ENCODE measurements around the gene CDC20B.
"Not testable (repeated sequence)": the region's sequence is repeated elsewhere in the genome, so short reads cannot be mapped to it uniquely, and the experiment has no call there.

CDC20B gene

GRCh38 chr5:55104036-55104772 lies 68.8 kb downstream of the CDC20B start:
- no peak for DNase-seq (ENCODE audit: low read depth)

DNA sequence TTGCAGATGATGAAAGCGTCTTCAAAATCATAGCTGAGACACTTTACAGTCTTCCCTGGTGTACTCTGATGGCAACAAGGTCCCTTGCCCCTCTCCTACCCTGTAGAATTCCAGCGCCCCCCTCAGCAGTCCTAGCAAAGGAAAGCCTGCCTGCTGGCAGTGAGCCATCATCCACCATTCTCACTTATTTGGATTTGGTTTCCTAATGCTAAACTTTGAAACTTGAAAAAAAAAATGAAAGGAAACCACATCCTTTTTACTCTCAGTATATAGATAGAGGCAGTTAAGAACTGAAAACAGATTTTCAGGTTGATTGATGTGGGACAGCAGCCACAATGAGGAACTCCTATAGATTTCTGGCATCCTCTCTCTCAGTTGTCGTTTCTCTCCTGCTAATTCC lies 70.6 kb downstream of the CDC20B start, which contains the start of gene GZMA:
Gene GZMA (plus strand): TSS at position 299 of the 400 bp plus-strand sequence. CDS start 37 bp downstream, at position 336.
- DNase-seq (ENCODE audit: low read depth) = no peak

DNA sequence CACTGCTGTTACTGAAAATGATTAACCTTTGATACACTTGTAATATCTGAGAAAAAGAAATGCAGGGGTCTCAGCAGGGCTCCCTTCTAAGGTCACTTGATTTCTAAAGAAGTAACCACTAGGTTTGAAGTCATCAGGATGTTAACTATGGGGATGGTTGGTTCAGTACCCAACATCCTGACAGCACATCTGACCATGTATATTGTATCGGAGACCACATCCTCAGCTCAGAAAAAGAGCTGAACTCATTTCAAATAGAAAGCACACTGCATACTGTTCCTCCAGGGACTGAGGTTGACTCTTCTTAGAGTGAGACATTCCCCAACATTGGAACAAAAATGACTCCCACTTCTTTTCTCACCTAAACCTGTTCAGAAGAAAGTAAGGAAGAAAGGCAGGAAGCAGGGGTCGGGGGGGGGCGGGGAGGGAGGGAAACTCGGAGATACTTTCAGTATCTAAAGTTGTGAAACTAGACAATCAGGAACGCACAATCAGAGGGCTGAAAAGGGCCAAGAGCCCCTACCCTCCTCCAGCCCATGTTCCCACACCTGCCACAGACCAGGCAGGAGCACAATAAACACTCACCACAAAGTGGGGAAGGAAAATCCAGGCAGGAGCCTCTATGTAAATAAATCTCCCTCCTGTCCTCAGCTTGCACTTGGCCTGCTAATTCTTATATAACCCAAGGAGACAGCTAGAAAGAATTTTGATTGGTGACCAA lies 71.3 kb downstream of the CDC20B start:
- no peak for DNase-seq (ENCODE audit: low read depth)

- DNase-seq (ENCODE audit: low read depth) = not testable (repeated sequence)
Measured at GRCh38 chr5:55101148-55101547, 71.8 kb downstream of the CDC20B start.

DNA sequence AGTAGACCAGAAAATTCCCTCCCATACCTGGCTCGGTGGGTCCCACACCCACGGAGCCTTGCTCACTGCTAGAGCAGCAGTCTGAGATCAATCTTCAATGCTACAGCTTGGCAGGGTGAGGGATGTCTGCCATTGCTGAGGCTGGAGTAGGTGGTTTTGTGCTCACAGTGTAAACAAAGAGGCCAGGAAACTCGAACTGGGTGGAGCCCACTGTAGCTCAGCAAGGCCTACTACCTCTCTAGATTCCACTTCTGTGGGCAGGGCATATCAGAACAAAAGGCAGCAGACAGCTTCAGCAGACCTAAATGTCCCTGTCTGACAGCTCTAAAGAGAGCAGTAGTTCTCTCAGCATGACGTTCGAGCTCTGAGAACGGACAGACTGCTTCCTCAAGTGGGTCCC lies 76.1 kb downstream of the CDC20B start:
- no peak for DNase-seq (ENCODE audit: low read depth)

GRCh38 chr5:55096182-55096581 lies 76.8 kb downstream of the CDC20B start:
- no peak for DNase-seq (ENCODE audit: low read depth)

DNA sequence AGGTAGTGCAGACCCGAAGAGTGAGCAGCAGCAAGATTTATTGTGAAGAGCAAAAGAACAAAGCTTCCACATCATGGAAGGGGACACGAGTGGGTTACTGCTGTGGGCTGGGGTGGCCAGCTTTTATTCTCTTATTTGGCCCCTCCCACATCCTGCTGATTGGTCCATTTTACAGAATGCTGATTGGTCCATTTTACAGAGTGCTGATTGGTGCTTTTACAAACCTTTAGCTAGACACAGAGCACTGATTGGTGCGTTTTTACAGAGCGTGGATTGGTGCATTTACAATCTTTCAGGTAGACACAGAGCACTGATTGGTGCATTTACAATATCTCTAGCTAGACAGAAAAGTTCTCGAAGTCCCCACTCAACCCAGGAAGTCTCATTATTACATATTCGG lies 82.0 kb downstream of the CDC20B start:
- DNase-seq (ENCODE audit: low read depth) = not testable (repeated sequence)

GRCh38 chr5:55089301-55089700 lies 83.7 kb downstream of the CDC20B start:
- DNase-seq (ENCODE audit: low read depth) = not testable (repeated sequence)

DNA sequence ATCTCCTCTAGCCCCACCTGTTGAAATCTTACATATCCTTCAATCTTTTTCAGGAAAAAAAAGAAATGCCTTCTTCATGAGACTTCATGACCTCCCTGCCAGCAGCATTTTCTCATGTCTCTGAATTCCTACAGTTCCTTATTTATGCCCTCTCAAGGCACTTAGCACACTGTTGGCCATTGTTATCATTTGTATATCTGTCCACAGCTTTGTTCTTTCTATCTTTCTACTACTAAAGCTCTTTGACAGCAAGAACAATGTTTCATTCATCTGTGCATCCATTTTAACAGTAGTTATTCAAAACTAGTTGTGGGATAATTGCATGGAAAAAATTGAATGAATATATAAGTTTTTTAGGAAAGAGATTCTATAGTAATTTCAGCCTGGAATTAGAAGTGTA lies 91.4 kb downstream of the CDC20B start:
- DNase-seq (ENCODE audit: low read depth) = no peak

DNA sequence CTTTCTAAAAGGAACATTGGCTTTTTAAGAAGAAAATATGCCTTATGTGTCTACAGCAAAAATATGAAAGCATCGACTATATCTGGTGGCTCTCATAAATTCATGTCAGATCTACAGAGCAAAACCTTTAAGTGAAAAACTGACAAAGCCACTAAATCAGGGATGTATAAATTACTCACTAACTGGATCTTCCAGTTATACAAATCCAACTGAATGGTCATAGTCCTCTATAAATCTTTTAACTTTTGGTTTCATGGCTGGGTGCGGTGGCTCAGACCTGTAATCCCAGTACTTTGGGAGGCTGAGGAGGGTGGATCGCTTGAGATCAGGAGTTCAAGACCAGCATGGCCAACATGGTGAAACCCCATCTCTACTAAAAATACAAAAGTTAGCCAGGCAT lies 99.8 kb downstream of the CDC20B start:
- DNase-seq (ENCODE audit: low read depth) = no peak

DNA sequence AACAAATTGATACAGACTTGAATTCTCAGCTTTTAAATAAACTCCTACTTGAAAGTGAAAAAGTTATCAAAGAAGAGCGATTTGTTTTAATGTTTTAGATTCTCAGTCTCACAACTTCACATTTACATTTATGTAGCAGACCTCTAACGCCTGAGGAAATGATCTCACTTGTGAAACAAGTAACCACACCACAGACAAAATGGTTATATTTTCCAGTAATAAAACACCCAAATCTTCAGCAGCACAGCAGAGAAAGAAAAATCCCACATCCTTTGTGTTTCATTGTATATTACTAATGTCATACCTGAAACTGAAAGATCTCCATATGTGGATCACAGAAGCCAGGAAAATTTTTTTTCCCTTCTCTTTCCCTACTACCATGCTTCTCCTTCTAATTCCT lies 100.3 kb downstream of the CDC20B start:
- DNase-seq (ENCODE audit: low read depth) = no peak

DNA sequence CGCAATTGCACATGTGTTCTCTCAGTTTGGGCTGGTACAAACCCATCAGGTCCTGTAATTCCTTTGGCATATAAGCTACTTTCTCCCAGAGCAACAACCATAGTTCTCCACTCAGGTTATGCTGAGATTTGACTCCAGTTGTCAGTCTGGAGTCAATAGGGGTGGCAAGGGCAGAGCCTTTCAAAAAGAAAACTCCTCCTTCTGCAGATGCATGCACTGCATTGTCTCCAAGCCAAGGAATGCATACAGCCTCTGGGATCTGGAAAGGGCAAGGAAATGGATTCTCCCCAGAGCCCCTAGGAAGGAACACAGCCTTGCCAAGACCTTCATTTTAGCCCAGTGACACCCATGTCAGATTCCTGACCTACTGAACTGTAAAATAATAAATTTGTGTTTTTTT lies 101.6 kb downstream of the CDC20B start:
- DNase-seq (ENCODE audit: low read depth) = no peak

- no peak for DNase-seq (ENCODE audit: low read depth)
Measured at GRCh38 chr5:55070968-55071367, 102.0 kb downstream of the CDC20B start.

DNA sequence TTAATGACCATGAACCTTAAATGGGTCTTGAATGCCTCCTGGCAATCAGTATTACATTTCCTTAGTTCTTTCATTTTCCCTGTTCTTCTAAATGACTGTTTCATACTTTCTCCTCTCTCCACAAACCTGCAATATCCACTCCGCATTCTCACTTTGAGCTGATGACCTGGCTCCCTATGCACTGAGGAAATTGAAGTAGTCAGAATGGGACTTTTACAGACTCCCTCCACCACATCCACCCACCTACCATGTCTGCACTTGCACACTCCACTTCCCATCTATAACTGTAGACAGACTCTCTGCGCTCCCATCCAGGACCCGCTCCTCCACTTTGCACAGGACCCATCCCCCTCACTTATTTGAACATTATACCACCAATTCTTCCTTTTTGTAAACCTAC lies 106.7 kb downstream of the CDC20B start:
- DNase-seq (ENCODE audit: low read depth) = no peak

DNA sequence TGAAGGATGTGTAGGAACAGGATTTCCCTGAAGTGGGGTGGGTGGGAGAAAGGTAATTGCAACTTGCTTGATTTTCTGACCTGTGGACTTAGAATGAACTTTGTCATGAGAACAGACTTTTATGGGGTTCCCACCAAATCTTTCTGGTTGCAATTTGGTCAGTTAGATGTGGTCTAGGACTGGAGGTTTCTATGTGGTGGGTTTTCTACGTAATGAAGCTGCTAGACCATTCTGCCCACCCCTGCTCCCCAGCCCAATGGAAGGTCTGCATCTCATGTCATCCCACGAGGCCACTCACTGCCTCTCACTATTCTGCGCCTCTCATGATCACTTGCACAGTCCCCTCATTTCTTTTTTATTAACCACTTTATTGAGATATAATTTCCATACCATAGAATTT lies 108.5 kb downstream of the CDC20B start:
- no peak for DNase-seq (ENCODE audit: low read depth)

DNA sequence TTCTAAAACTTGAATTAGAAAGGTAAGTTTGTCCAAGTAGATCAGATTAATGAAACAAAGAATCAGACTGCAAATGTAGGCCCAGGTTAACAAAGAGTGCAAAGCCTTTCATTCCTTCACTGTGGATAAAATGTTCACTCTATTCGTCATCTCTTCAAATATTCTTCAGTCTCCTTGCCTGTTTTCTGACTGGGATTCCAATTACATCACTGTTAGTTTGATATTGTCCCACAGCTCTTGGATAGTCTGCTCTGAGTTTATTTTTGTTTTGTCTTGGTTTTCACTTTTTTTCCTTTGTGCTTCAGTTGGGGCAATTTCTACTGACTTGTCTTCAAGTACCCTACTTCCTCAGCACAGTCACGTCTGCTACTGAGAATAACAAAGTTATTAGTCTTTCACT lies 109.1 kb downstream of the CDC20B start:
- DNase-seq (ENCODE audit: low read depth) = no peak

DNA sequence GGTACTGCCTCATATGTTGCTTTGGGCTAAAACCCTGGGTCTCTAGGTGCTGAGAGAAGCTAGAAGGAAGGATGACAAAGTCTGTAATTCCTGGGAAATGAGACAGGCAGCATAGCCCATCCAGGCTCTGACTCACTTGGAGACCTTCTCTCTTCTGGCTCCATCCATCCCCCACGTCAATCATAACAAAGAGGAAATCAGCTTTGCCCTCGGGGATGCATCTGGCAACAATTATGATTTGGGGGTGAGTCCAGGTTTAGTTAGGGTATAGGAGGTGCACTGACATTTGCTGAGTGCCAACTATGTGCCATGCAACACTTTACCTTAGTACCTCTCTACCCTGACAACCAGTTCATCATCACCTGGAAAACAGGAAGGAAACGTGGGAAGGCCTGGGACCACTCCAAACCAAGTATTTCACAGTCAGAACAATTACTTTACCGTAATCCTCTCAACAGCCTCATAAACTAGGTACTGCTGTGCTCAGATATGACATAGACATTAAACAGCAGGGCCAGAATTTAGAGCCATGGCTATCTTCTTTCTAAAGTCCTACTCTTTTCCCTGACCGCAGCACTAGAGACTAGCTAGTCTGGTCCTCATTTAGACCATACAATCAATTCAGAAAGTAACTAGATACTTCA lies 109.6 kb downstream of the CDC20B start:
- DNase-seq (ENCODE audit: low read depth) = no peak

Data from fibroblast of the conjunctiva (primary cell).